Testis (tissue), 2 donors: ENCODE data around the gene PDE10A.

Experiments used
- POLR2A ChIP-seq: fragments of 450-650 bp; IDR thresholded peaks from one replicate; pipeline ENCODE4 v1.6.1; 2017; ENCODE audit warnings: antibody characterized with exemption, mild to moderate bottlenecking, moderate library complexity
- TF ChIP-seq, protein P1 (sequence below), 3 experiments: fragments of 450-650 bp in 2 of 3; fragments of 200-600 bp in 1 of 3; sonication (generic) in 1 of 3; IDR thresholded peaks; one replicate each; pipeline ENCODE4 v1.5.1; 2016 to 2019; ENCODE audit warnings: antibody characterized with exemption in 3 of 3, mild to moderate bottlenecking in 2 of 3, moderate library complexity in 1 of 3

DNA sequence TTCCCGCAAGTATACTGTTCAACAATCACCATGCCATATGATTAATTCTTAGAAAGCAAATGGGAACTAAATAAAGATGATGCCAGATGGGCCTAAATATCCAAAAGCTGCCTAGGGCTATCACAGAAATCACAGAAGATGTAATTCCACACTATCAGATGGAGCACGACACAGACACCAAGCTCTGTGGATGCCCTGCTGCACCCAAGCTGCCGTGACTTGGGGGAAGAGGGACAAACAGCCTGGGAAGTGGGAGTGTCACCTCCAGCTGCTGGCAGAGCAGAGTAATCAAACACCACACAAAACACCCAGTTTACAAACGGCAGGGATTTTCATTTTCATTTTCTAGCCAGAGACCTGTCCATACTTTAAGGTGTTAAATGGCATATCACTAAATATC lies 35.7 kb downstream of the PDE10A start:
- TF ChIP-seq, protein P1, sequence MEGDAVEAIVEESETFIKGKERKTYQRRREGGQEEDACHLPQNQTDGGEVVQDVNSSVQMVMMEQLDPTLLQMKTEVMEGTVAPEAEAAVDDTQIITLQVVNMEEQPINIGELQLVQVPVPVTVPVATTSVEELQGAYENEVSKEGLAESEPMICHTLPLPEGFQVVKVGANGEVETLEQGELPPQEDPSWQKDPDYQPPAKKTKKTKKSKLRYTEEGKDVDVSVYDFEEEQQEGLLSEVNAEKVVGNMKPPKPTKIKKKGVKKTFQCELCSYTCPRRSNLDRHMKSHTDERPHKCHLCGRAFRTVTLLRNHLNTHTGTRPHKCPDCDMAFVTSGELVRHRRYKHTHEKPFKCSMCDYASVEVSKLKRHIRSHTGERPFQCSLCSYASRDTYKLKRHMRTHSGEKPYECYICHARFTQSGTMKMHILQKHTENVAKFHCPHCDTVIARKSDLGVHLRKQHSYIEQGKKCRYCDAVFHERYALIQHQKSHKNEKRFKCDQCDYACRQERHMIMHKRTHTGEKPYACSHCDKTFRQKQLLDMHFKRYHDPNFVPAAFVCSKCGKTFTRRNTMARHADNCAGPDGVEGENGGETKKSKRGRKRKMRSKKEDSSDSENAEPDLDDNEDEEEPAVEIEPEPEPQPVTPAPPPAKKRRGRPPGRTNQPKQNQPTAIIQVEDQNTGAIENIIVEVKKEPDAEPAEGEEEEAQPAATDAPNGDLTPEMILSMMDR (IDR thresholded peaks at IDR 0.05) = no peak
- no peak for TF ChIP-seq POLR2A
